ENCODE measurements around the gene GPR132. TPM values are rescaled to one million over a fixed set of nuclear protein-coding genes. Genes with fewer than 3 reads are reported as not detected.
"Not testable (repeated sequence)": the region's sequence is repeated elsewhere in the genome, so short reads cannot be mapped to it uniquely, and the experiment has no call there.

Gene GPR132, protein sequence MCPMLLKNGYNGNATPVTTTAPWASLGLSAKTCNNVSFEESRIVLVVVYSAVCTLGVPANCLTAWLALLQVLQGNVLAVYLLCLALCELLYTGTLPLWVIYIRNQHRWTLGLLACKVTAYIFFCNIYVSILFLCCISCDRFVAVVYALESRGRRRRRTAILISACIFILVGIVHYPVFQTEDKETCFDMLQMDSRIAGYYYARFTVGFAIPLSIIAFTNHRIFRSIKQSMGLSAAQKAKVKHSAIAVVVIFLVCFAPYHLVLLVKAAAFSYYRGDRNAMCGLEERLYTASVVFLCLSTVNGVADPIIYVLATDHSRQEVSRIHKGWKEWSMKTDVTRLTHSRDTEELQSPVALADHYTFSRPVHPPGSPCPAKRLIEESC
- 1 to 10 TPM; 4.4 to 6.9 TPM for total RNA-seq
- 10 to 100 TPM in 1 of 2 donors, 1 to 10 TPM in 1; 2.3 to 19.5 TPM for polyA plus RNA-seq
- long read RNA-seq, donor 1 = 0 reads
- long read RNA-seq, donor 2 = 0 reads
- long read RNA-seq, donor 3 = 0 reads
- long read RNA-seq, donor 4, partial matches to known transcripts = 0 of 1 reads
- long read RNA-seq, donor 4, other reads (novel, unspliced or antisense) = 0 of 1 reads
- long read RNA-seq, donor 5 = 0 reads

DNA sequence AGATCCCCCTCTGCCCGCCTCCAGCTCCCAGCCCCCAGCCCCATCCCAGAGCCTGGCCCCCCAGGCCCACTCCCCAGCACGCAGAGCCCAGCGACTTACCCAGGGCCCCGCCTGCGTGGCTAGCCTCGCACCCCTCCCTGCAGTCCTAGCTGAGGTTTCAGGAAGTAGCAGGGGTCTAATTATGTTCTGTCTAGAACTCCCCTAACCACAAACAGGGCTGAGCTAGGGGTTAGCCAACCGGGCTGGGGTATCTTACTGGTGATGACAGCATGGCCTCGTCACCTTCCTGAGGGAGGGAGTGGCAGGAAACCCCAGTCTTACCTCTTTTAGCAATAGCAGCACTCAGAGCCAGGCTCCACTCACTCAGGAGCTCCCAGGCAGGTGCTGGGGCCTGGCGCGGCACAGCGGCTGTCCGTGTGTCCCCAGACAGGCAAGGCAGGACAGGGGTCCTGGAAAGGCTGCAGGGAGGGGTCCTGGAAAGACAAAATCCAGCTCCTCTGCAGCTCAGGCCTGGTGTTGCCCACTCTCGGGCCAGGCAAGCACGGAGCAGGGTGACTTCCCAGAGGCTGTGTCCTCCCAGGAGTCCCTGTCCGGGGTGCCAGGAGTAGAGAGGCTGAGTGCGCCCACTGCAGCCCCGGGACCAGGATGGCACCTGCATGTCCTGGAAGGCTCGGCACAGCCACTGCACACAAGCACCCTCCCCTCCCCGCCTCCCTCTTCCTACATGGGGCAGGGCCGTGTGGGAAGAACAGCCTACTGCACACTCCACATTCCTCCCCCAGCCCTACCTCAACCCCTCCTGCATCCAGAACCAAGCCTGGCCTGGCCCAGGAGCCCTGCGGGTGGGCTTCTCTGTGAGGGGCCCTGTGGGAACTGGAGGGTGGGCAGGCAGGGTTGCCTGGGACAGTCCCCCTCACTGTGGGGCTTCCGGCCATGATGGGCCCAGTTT is at the start of gene GPR132:
TSS of gene GPR132 (minus strand) at position 151 of the 949 bp plus-strand sequence. CDS start 10,010 bp downstream, outside the sequence.
- H3K9me3 ChIP-seq (ENCODE audit: control insufficient read depth in 4 of 4, insufficient read depth in 3 of 4, low read length in 3 of 4) = no peaks in the 10 kb centered on the region
- H3K36me3 ChIP-seq (ENCODE audit: control insufficient read depth in 4 of 4, insufficient read depth in 4 of 4, low read length in 4 of 4) = no peaks in the 10 kb centered on the region
- peaks cover 0 to 18% (median 12%) of the 10 kb centered on the region in 5 donors for H3K4me1 ChIP-seq (ENCODE audit: control insufficient read depth in 5 of 5, insufficient read depth in 5 of 5, low read length in 5 of 5)
- peak within 1 kb of the TSS in 1 of 2 donors; percentile 35 for H3K27ac ChIP-seq (ENCODE audit: low read depth in 1 of 2, low read length in 1 of 2)
- TF ChIP-seq, protein P1, sequence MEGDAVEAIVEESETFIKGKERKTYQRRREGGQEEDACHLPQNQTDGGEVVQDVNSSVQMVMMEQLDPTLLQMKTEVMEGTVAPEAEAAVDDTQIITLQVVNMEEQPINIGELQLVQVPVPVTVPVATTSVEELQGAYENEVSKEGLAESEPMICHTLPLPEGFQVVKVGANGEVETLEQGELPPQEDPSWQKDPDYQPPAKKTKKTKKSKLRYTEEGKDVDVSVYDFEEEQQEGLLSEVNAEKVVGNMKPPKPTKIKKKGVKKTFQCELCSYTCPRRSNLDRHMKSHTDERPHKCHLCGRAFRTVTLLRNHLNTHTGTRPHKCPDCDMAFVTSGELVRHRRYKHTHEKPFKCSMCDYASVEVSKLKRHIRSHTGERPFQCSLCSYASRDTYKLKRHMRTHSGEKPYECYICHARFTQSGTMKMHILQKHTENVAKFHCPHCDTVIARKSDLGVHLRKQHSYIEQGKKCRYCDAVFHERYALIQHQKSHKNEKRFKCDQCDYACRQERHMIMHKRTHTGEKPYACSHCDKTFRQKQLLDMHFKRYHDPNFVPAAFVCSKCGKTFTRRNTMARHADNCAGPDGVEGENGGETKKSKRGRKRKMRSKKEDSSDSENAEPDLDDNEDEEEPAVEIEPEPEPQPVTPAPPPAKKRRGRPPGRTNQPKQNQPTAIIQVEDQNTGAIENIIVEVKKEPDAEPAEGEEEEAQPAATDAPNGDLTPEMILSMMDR (IDR thresholded peaks at IDR 0.05; ENCODE audit: control extremely low read depth, extremely low read depth) = no peak
- no peaks in the 10 kb centered on the region for H3K27me3 ChIP-seq (ENCODE audit: control insufficient read depth in 3 of 3, insufficient read depth in 3 of 3, low read length in 2 of 3)
- 29 to 55% methylated on average over 20 to 22 of the region's 22 CpGs for WGBS, 2 donors
- ATAC-seq (ENCODE audit: insufficient read depth, low FRiP score) = peak; percentile 48
- DNase-seq = no peak
- no peak within 1 kb of the TSS for H3K4me3 ChIP-seq
- no peak within 1 kb of the TSS for H3K9ac ChIP-seq (ENCODE audit: insufficient read depth in 1 of 2, low read length in 2 of 2)

DNA sequence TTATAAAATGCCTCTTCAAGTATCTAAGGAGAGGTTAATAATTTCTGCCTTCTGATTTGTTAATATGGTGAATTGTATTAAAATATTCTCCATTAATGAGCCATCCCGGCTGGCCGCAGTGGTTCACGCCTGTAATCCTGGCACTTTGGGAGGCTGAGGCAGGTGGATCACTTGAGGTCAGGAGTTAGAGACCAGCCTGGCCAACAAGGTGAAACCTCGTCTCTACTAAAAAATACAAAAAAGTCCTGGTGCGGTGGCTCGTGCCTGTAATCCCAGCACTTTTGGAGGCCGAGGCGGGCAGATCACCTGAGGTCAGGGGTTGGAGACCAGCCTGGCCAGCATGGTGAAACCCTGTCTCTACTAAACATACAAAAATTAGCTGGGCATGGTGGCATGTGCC is 44.0 kb upstream of the GPR132 start:
- not testable (repeated sequence) for DNase-seq; ATAC-seq (ENCODE audit: insufficient read depth, low FRiP score); H3K27ac ChIP-seq (ENCODE audit: low read depth in 1 of 2, low read length in 1 of 2); H3K27me3 ChIP-seq (ENCODE audit: control insufficient read depth in 3 of 3, insufficient read depth in 3 of 3, low read length in 2 of 3); H3K4me1 ChIP-seq (ENCODE audit: control insufficient read depth in 5 of 5, insufficient read depth in 5 of 5, low read length in 5 of 5); H3K36me3 ChIP-seq (ENCODE audit: control insufficient read depth in 4 of 4, insufficient read depth in 4 of 4, low read length in 4 of 4); H3K9me3 ChIP-seq (ENCODE audit: control insufficient read depth in 4 of 4, insufficient read depth in 3 of 4, low read length in 3 of 4); H3K9ac ChIP-seq (ENCODE audit: insufficient read depth in 1 of 2, low read length in 2 of 2); H3K4me3 ChIP-seq
- 95% methylated on average over 8 of the region's 8 CpGs for WGBS, 2 donors

DNA sequence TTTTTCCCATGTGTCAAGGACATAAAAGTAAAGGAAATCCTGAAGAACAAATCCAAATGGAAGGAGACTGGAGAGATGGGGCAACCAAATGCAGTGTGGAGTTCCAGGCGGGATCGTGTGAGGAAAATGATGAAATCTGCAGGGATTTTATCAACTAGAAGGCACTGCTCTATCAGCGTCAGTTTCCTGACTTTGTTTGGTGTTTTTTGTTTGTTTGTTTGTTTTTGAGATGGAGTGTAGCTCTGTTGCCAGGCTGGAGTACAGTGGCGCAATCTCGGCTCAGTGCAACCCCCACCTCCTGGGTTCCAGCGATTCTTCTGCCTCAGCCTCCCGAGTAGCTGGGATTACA is 43.3 kb upstream of the GPR132 start:
- WGBS, 2 donors = 78 to 81% methylated on average over 7 of the region's 7 CpGs

More for the DNA sequence above, 43.3 kb upstream of the GPR132 start:
- H3K4me3 ChIP-seq = no peak overlapping the region
- no peaks in the 10 kb centered on the region for H3K9me3 ChIP-seq (ENCODE audit: control insufficient read depth in 4 of 4, insufficient read depth in 3 of 4, low read length in 3 of 4)
- H3K9ac ChIP-seq (ENCODE audit: insufficient read depth in 1 of 2, low read length in 2 of 2) = no peak overlapping the region
- H3K27me3 ChIP-seq (ENCODE audit: control insufficient read depth in 3 of 3, insufficient read depth in 3 of 3, low read length in 2 of 3) = peaks cover 0 to 3% (median 0%) of the 10 kb centered on the region in 3 donors
- TF ChIP-seq, protein P1 (IDR thresholded peaks at IDR 0.05; ENCODE audit: control extremely low read depth, extremely low read depth) = no peak
- no peaks in the 10 kb centered on the region for H3K4me1 ChIP-seq (ENCODE audit: control insufficient read depth in 5 of 5, insufficient read depth in 5 of 5, low read length in 5 of 5)
- ATAC-seq (ENCODE audit: insufficient read depth, low FRiP score) (no peak), DNase-seq (no peak)
- no peaks in the 10 kb centered on the region for H3K36me3 ChIP-seq (ENCODE audit: control insufficient read depth in 4 of 4, insufficient read depth in 4 of 4, low read length in 4 of 4)
- H3K27ac ChIP-seq (ENCODE audit: low read depth in 1 of 2, low read length in 1 of 2) = no peak overlapping the region

Data from lung (tissue), 16 donors.